Neural progenitor cell (in vitro differentiated cells): ENCODE data around the gene TLL2. TPM values are rescaled to one million over a fixed set of nuclear protein-coding genes. Genes with fewer than 3 reads are reported as not detected.

Experiments used
- DNase-seq: peaks from one replicate; pipeline ENCODE4 v3.0.0-alpha.2; 2016; ENCODE audit warnings: low spot score
- H2AFZ ChIP-seq: fragments of 200-600 bp; sonication (generic); replicated peaks from 2 replicates; pipeline ENCODE4 v1.6.1; 2016; ENCODE audit warnings: antibody characterized with exemption
- H3F3A ChIP-seq: fragments of 200-600 bp; sonication (generic); 2 replicates; pipeline ENCODE4 v1.6.1; 2016; ENCODE audit warnings: antibody characterized with exemption, low read depth
- H3K27ac ChIP-seq: fragments of 200-600 bp; sonication (generic); 2 replicates; pipeline ENCODE4 v1.5.1; 2016; ENCODE audit warnings: mild to moderate bottlenecking
- H3K27me3 ChIP-seq: fragments of 200-600 bp; sonication (generic); 2 replicates; pipeline ENCODE4 v1.6.1; 2016; ENCODE audit warnings: mild to moderate bottlenecking, moderate library complexity
- H3K36me3 ChIP-seq: fragments of 200-600 bp; sonication (generic); 2 replicates; pipeline ENCODE4 v1.5.1; 2016
- H3K4me1 ChIP-seq: fragments of 200-600 bp; sonication (generic); 2 replicates; pipeline ENCODE4 v1.6.1; 2016; ENCODE audit warnings: mixed run types
- H3K4me2 ChIP-seq: fragments of 200-600 bp; sonication (generic); 2 replicates; pipeline ENCODE4 v1.6.1; 2016
- H3K4me3 ChIP-seq: fragments of 200-600 bp; sonication (generic); 2 replicates; pipeline ENCODE4 v1.5.1; 2016
- H3K79me2 ChIP-seq: fragments of 200-600 bp; sonication (generic); 2 replicates; pipeline ENCODE4 v1.6.1; 2016; ENCODE audit warnings: low read depth
- H3K9ac ChIP-seq: fragments of 200-600 bp; sonication (generic); 2 replicates; pipeline ENCODE4 v1.6.1; 2016
- H3K9me3 ChIP-seq: fragments of 200-600 bp; sonication (generic); 2 replicates; pipeline ENCODE4 v1.5.1; 2016; ENCODE audit warnings: low read depth
- H4K20me1 ChIP-seq: fragments of 200-600 bp; sonication (generic); 2 replicates; pipeline ENCODE4 v1.6.1; 2016; ENCODE audit warnings: low read depth
- H3K27ac Mint-ChIP-seq: 3 replicates; pipeline ENCODE4 v1.8.0; 2021; ENCODE audit warnings: mixed read lengths
- H3K27me3 Mint-ChIP-seq: 2 replicates; pipeline ENCODE4 v1.8.0; 2022; ENCODE audit warnings: low read depth, mild to moderate bottlenecking, inconsistent platforms, moderate library complexity, mixed read lengths; ENCODE audit not compliant: insufficient read depth
- H3K36me3 Mint-ChIP-seq: 3 replicates; pipeline ENCODE4 v1.8.0; 2021; ENCODE audit warnings: mixed read lengths
- H3K4me1 Mint-ChIP-seq: 3 replicates; pipeline ENCODE4 v1.8.0; 2021; ENCODE audit warnings: mixed read lengths
- H3K4me3 Mint-ChIP-seq: 3 replicates; pipeline ENCODE4 v1.8.0; 2021; ENCODE audit warnings: mild to moderate bottlenecking, moderate library complexity, mixed read lengths
- H3K9me3 Mint-ChIP-seq: 3 replicates; pipeline ENCODE4 v1.8.0; 2020; ENCODE audit warnings: mixed read lengths
- EZH2 ChIP-seq: fragments of 200-600 bp; sonication (generic); IDR thresholded peaks from 2 replicates; pipeline ENCODE4 v1.6.1; 2017; ENCODE audit warnings: antibody characterized with exemption, mild to moderate bottlenecking, moderate library complexity
- EZH2phosphoT487 ChIP-seq: fragments of 200-600 bp; sonication (generic); IDR thresholded peaks from 2 replicates; pipeline ENCODE4 v1.6.1; 2017; ENCODE audit warnings: antibody characterized with exemption
- total RNA-seq: library from RNA; depleted of rRNA; stranded (reverse); fragments of >200 nt; gene quantifications from 2 replicates; pipeline ENCODE4 v1.2.3, GENCODE V29; 2015; ENCODE audit warnings: low replicate concordance
- TF ChIP-seq, protein P1 (sequence below): fragments of 200-600 bp; sonication (generic); IDR thresholded peaks from 2 replicates; pipeline ENCODE4 v1.5.1; 2017; ENCODE audit warnings: antibody characterized with exemption, mild to moderate bottlenecking

TLL2 gene
- total RNA-seq, 1 donor from 2014 or later = 0.22 TPM

DNA sequence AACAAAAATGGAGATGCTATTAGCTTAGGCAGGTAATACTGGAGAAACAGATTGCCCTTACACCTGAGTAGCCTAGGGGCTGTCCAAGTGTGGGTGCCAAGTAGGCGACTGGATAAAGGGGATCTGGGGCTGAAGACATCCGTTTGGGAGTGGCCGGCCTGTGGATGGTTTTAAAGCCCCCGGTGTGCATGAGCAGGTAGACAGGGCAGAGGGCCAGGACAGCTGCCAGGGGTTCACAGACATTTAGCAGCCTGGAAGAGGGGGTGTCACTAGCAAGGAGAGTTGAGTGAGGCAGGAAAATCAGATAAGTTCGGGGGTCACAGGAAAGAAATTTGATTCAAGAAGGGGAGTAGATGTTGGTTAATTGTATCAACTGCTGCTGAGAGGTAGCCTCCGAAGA, 153.4 kb downstream of the TLL2 start:
- Histone ChIP-seq H2AFZ (no peak overlapping the region), H3K27me3 (no peaks in the 10 kb centered on the region), H3K4me3 (no peak overlapping the region), H3K27ac (no peak overlapping the region), H3K79me2 (no peaks in the 10 kb centered on the region), H3K4me1 (peaks cover 7% of the 10 kb centered on the region), H4K20me1 (no peaks in the 10 kb centered on the region), H3F3A (peaks cover 6% of the 10 kb centered on the region), H3K9ac (no peak overlapping the region), H3K36me3 (no peaks in the 10 kb centered on the region), H3K4me2 (no peak overlapping the region), H3K9me3 (no peaks in the 10 kb centered on the region)
- Mint-ChIP-seq H3K4me1 (no peaks in the 10 kb centered on the region), H3K9me3 (no peaks in the 10 kb centered on the region), H3K36me3 (no peaks in the 10 kb centered on the region), H3K27ac (no peak overlapping the region), H3K27me3 (peaks cover 2% of the 10 kb centered on the region), H3K4me3 (no peak overlapping the region)
- DNase-seq = no peak
- TF ChIP-seq, protein P1, sequence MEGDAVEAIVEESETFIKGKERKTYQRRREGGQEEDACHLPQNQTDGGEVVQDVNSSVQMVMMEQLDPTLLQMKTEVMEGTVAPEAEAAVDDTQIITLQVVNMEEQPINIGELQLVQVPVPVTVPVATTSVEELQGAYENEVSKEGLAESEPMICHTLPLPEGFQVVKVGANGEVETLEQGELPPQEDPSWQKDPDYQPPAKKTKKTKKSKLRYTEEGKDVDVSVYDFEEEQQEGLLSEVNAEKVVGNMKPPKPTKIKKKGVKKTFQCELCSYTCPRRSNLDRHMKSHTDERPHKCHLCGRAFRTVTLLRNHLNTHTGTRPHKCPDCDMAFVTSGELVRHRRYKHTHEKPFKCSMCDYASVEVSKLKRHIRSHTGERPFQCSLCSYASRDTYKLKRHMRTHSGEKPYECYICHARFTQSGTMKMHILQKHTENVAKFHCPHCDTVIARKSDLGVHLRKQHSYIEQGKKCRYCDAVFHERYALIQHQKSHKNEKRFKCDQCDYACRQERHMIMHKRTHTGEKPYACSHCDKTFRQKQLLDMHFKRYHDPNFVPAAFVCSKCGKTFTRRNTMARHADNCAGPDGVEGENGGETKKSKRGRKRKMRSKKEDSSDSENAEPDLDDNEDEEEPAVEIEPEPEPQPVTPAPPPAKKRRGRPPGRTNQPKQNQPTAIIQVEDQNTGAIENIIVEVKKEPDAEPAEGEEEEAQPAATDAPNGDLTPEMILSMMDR = no peak
- no peak for TF ChIP-seq EZH2
- TF ChIP-seq EZH2phosphoT487 = no peak

DNA sequence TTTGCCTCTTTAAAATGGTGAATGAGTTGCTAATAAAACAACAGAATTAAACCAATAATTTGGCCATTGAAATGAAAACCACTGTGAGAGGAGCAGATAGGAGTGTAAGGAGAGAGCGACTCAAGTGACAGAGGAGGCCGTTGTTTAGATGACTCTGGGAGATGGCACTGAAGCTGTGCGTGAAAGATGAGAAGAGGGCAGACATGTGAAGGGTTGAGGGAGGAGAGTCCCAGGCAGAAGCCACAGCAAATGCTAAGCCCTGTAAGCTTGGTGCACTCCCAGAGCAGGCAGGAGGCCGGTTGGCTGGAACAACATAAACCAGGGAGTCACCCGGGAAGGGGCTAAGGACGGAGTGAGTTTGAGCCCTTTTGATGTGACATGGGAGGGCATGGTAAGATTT, 154.1 kb downstream of the TLL2 start:
- no peak overlapping the region for H3K27ac ChIP-seq
- H3K36me3 ChIP-seq = no peaks in the 10 kb centered on the region
- no peak overlapping the region for H3K4me3 Mint-ChIP-seq
- H3K4me3 ChIP-seq = no peak overlapping the region
- no peaks in the 10 kb centered on the region for H3F3A ChIP-seq
- no peaks in the 10 kb centered on the region for H3K36me3 Mint-ChIP-seq
- no peaks in the 10 kb centered on the region for H3K9me3 ChIP-seq
- no peak overlapping the region for H3K27ac Mint-ChIP-seq
- TF ChIP-seq, protein P1 = no peak
- no peak for TF ChIP-seq EZH2phosphoT487
- TF ChIP-seq EZH2 = no peak
- no peaks in the 10 kb centered on the region for H3K4me1 ChIP-seq
- H2AFZ ChIP-seq = peak overlapping the region; percentile 15
- no peak overlapping the region for H3K9ac ChIP-seq
- DNase-seq = no peak
- peaks cover 4% of the 10 kb centered on the region for H3K27me3 Mint-ChIP-seq
- H3K4me2 ChIP-seq = no peak overlapping the region
- H3K9me3 Mint-ChIP-seq = no peaks in the 10 kb centered on the region
- H4K20me1 ChIP-seq = no peaks in the 10 kb centered on the region
- H3K4me1 Mint-ChIP-seq = no peaks in the 10 kb centered on the region
- H3K27me3 ChIP-seq = no peaks in the 10 kb centered on the region
- H3K79me2 ChIP-seq = no peaks in the 10 kb centered on the region

DNA sequence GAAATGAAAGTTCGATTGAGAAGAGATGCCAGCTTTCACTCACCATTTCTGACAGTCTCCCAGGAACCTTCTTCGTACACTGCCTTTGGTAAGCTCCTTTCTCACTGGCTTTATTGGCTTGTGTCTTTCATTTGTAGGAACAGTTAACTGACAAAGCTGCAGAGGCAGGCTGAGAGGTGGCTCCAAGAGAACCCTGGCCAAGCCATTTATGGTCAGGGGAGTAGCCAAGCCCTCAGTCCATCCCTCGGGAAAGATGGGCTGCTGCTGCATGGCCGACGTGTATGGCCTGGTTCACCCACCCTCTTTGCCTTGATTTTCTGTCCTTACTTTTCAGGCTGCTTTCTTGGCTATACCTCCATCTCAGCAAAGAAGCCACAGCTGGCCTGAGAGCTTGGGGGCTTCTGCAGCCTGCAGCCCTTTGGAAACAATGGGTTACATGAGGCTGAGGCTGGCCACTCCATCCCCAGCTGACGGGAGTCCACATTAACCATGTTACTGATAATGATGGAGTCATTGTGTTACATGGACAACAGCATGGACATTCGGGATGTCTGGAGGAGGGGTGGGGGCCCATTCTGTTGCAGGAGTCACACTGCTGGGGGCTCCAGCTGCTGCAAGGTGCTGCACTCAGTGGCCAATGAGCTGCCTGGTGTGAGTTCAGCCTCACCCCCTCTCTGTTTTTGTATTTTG, 154.7 kb downstream of the TLL2 start, which contains the start of gene OPALIN:
Gene OPALIN, minus strand, starts transcription at position 152 of the 690 bp plus-strand sequence. Its CDS starts 106 bp downstream, at position 46.
- Mint-ChIP-seq H3K9me3 (no peaks in the 10 kb centered on the region), H3K36me3 (no peaks in the 10 kb centered on the region), H3K4me3 (no peak within 1 kb of the TSS), H3K27ac (no peak within 1 kb of the TSS), H3K4me1 (no peaks in the 10 kb centered on the region), H3K27me3 (peaks cover 4% of the 10 kb centered on the region)
- Histone ChIP-seq H3F3A (no peaks in the 10 kb centered on the region), H3K9me3 (no peaks in the 10 kb centered on the region), H3K36me3 (no peaks in the 10 kb centered on the region), H3K4me1 (no peaks in the 10 kb centered on the region), H3K27ac (no peak within 1 kb of the TSS), H3K9ac (no peak within 1 kb of the TSS), H4K20me1 (no peaks in the 10 kb centered on the region), H2AFZ (peak within 1 kb of the TSS; percentile 72), H3K79me2 (no peaks in the 10 kb centered on the region), H3K4me2 (no peak within 1 kb of the TSS), H3K4me3 (no peak within 1 kb of the TSS), H3K27me3 (no peaks in the 10 kb centered on the region)
- DNase-seq = no peak
- TF ChIP-seq, protein P1 = no peak
- no peak for TF ChIP-seq EZH2
- no peak for TF ChIP-seq EZH2phosphoT487
